GM12892 (cell line): Measurements from ENCODE around the gene STRBP.

Source experiments
- POLR2A ChIP-seq: IDR thresholded peaks from 2 replicates; pipeline ENCODE4 v1.6.1; 2011; ENCODE audit warnings: low read depth, low read length, control low read depth
- POLR2AphosphoS5 ChIP-seq: IDR thresholded peaks from 2 replicates; pipeline ENCODE4 v1.6.1; 2011; ENCODE audit warnings: low read depth, low read length, control low read depth
- TAF1 ChIP-seq: IDR thresholded peaks from 2 replicates; pipeline ENCODE4 v1.6.1; 2011; ENCODE audit warnings: low read depth, mild to moderate bottlenecking, control low read depth, low read length, borderline replicate concordance

DNA sequence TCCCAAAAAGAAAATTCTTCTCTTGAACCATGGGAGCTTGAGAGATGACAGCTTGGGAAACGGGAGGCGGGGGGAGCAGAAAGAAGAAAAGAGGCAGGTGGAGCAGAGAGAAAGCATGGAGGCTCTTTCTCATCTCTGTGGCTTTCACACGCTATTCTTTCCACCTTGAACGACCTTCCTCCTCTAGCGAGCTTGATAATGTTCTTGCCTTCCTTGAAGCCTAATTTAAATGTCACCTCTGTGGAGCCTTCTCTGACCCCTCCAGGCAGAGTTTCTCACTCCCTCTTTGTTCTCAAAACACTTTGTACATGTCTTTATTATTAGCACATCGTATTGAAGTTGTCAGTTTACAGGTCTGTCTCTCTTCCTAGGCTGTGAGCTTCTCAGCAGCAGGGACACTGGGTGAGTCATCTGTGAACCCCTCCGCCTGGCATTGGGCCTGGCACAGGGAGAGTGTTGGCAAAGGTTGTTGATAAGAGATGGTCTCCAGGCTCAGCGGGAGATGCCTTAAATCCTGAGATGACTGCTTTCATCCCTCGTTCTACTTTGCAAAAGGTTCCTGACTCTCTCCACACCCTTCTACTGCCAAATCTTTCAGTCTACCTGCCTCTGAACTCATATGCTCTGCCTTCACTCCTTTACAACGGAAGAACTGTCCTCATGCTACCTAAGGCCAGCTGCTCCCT lies 14.1 kb upstream of the STRBP start:
- TF ChIP-seq POLR2AphosphoS5 (no peak), POLR2A (no peak), TAF1 (no peak)
